ENCODE measurements around the gene WDFY2.

Gene WDFY2

GRCh38 chr13:51776179-51776578 is 191.9 kb downstream of the WDFY2 start:
- H3K36me3 ChIP-seq, result peaks cover 21% of the 10 kb centered on the region
- H3K4me1 ChIP-seq (ENCODE audit: control insufficient read depth in 1 of 2, insufficient read depth in 1 of 2, low read depth in 1 of 2, low read length in 1 of 2), result no peaks in the 10 kb centered on the region
- no peak overlapping the region for H3K4me3 ChIP-seq (ENCODE audit: low read depth in 1 of 2, low read length in 1 of 2)
- no peak overlapping the region for H3K27ac ChIP-seq
- TF ChIP-seq CTCF (IDR thresholded peaks at IDR 0.05), result no peak
- H3K9me3 ChIP-seq, result no peaks in the 10 kb centered on the region
- H3K27me3 ChIP-seq, result peaks cover 43% of the 10 kb centered on the region

GRCh38 chr13:51777921-51778320 is 193.7 kb downstream of the WDFY2 start:
- no peak for TF ChIP-seq CTCF (IDR thresholded peaks at IDR 0.05)
- H3K27me3 ChIP-seq, result peaks cover 38% of the 10 kb centered on the region
- no peaks in the 10 kb centered on the region for H3K4me1 ChIP-seq (ENCODE audit: control insufficient read depth in 1 of 2, insufficient read depth in 1 of 2, low read depth in 1 of 2, low read length in 1 of 2)
- no peak overlapping the region for H3K4me3 ChIP-seq (ENCODE audit: low read depth in 1 of 2, low read length in 1 of 2)
- H3K9me3 ChIP-seq, result no peaks in the 10 kb centered on the region
- H3K36me3 ChIP-seq, result peaks cover 8% of the 10 kb centered on the region
- no peak overlapping the region for H3K27ac ChIP-seq

DNA sequence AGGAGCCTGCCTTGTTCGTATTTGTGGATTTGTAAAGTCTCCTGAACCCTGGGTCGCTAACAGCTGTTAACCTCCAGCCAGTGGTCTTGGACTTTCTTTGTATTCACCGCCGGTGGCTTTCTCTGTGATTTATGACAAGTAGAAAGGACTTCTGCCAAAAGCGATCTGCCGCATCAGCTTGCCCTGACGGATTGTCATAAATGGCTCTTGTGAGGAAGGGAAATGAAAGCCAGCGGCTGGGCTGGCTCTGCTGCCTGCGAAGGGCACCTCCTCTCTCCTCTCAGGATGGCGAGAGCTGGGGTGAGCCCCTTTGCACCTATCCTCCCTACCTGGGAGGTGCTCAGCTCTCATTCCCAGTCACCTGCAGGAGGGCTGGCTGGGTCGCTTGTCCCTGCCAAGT is 194.1 kb downstream of the WDFY2 start:
- H3K27me3 ChIP-seq, result peaks cover 33% of the 10 kb centered on the region
- no peak for TF ChIP-seq CTCF (IDR thresholded peaks at IDR 0.05)
- H3K4me3 ChIP-seq (ENCODE audit: low read depth in 1 of 2, low read length in 1 of 2), result no peak overlapping the region
- H3K36me3 ChIP-seq, result peaks cover 4% of the 10 kb centered on the region
- H3K27ac ChIP-seq, result no peak overlapping the region
- H3K4me1 ChIP-seq (ENCODE audit: control insufficient read depth in 1 of 2, insufficient read depth in 1 of 2, low read depth in 1 of 2, low read length in 1 of 2), result no peaks in the 10 kb centered on the region
- no peaks in the 10 kb centered on the region for H3K9me3 ChIP-seq

DNA sequence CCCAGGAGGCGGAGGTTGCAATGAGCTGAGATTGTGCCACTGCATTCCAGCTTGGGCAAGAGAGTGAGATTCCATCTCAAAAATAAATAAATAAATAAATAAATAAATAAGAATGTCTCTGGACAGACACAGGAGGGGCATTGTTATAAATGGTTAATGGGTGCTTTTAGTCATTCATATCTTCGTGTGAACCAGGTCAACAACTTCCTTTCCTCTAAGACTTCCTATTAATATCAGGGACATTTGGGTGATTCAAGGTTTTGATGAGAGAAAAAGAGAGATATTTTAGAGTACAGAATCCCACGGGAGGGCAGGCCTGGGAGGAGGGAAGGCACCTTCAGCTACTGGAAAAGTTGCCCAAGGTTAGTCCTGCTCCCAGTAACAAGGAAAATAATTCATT is 195.8 kb downstream of the WDFY2 start:
- no peak for TF ChIP-seq CTCF (IDR thresholded peaks at IDR 0.05)
- H3K36me3 ChIP-seq, result no peaks in the 10 kb centered on the region
- no peaks in the 10 kb centered on the region for H3K9me3 ChIP-seq
- H3K27ac ChIP-seq, result no peak overlapping the region
- H3K4me3 ChIP-seq (ENCODE audit: low read depth in 1 of 2, low read length in 1 of 2), result no peak overlapping the region
- no peaks in the 10 kb centered on the region for H3K4me1 ChIP-seq (ENCODE audit: control insufficient read depth in 1 of 2, insufficient read depth in 1 of 2, low read depth in 1 of 2, low read length in 1 of 2)
- H3K27me3 ChIP-seq, result peaks cover 30% of the 10 kb centered on the region

GRCh38 chr13:51781246-51782022 is 197.2 kb downstream of the WDFY2 start:
- TF ChIP-seq CTCF (IDR thresholded peaks at IDR 0.05), result no peak
- Histone ChIP-seq H3K4me1 (ENCODE audit: control insufficient read depth in 1 of 2, insufficient read depth in 1 of 2, low read depth in 1 of 2, low read length in 1 of 2) (no peaks in the 10 kb centered on the region), H3K4me3 (ENCODE audit: low read depth in 1 of 2, low read length in 1 of 2) (no peak overlapping the region), H3K36me3 (no peaks in the 10 kb centered on the region), H3K27me3 (peaks cover 31% of the 10 kb centered on the region), H3K27ac (no peak overlapping the region), H3K9me3 (no peaks in the 10 kb centered on the region)
